HFFc6 (cell line): ENCODE data around the gene EPM2A. TPM values are rescaled to one million over a fixed set of nuclear protein-coding genes. Genes with fewer than 3 reads are reported as not detected.
A peak's percentile ranks its signal among the peaks of the same experiment; 100 is the strongest.

Source experiments
- DNase-seq: peaks from one replicate; pipeline ENCODE4 v3.0.0-alpha.2; 2018
- H3K27ac Mint-ChIP-seq: 2 replicates; pipeline ENCODE4 v1.8.0; 2020; ENCODE audit warnings: mild to moderate bottlenecking, mixed read lengths
- H3K27me3 Mint-ChIP-seq: 2 replicates; pipeline ENCODE4 v1.8.0; 2021; ENCODE audit warnings: mild to moderate bottlenecking, moderate library complexity, mixed read lengths; ENCODE audit not compliant: insufficient read depth
- H3K36me3 Mint-ChIP-seq: 2 replicates; pipeline ENCODE4 v1.8.0; 2021; ENCODE audit warnings: low read depth, mixed read lengths
- H3K4me1 Mint-ChIP-seq: 2 replicates; pipeline ENCODE4 v1.8.0; 2020; ENCODE audit warnings: low read depth, mixed read lengths
- H3K4me3 Mint-ChIP-seq: 2 replicates; pipeline ENCODE4 v1.8.0; 2020; ENCODE audit warnings: mild to moderate bottlenecking, moderate library complexity, mixed read lengths
- H3K9me3 Mint-ChIP-seq: 2 replicates; pipeline ENCODE4 v1.8.0; 2020; ENCODE audit warnings: mild to moderate bottlenecking, mixed read lengths
- CTCF ChIP-seq: fragments of 200-600 bp; sonication (generic); IDR thresholded peaks from 2 replicates; pipeline ENCODE4 v1.5.0; 2021; ENCODE audit warnings: antibody characterized with exemption, mild to moderate bottlenecking
- total RNA-seq, 6 experiments: library from RNA; stranded (reverse); fragmentation: NEBNext Ultra II Directional; extraction: Animal tissue kit (Norgen Biotek cat#: 25700); gene quantifications; 2 replicates in 1 of 6; 3 replicates in 5 of 6; pipeline ENCODE4 v1.2.3, GENCODE V29; 2021

Gene EPM2A
- total RNA-seq, 6 experiments from 2014 or later: 3.1 to 5.5 (median 3.8) TPM

DNA sequence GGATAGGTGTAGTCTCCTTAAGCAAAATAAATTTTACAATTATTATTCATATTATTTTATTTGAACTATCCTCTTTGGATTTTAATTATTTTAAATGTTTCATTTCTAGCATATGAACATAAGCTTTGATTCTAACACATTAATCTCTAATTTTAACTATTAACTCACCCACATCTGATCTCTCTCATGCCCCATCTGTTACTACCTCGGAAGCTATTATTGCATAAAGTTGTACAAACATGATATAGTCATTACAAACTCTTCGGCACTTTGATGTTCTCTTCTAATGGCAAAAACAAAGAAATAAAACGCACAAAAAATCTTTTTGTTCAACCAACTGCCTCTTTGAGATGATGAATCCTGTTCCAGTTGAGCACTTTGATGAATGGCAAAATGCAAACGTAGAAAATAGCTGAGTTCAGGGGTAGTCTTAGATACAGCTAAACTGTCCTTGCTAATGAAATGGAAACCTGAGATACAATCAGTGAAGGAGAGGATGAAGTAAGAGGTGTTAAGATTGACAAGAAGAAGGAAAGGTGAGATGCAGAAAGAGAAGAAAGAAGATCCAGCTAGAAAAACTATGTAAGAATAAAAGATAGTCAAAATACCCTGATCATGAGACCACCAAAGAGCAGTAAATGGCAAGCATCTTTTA lies 41.1 kb downstream of the EPM2A start:
- Mint-ChIP-seq H3K9me3 (peaks cover 9% of the 10 kb centered on the region), H3K27ac (no peak overlapping the region), H3K4me1 (peaks cover 17% of the 10 kb centered on the region), H3K4me3 (no peak overlapping the region), H3K36me3 (peaks cover 30% of the 10 kb centered on the region), H3K27me3 (no peaks in the 10 kb centered on the region)
- TF ChIP-seq CTCF: no peak
- DNase-seq: no peak

- Mint-ChIP-seq H3K27me3 (no peaks in the 10 kb centered on the region), H3K4me1 (peaks cover 19% of the 10 kb centered on the region), H3K9me3 (no peaks in the 10 kb centered on the region), H3K27ac (no peak overlapping the region), H3K36me3 (peaks cover 15% of the 10 kb centered on the region; the same call in 1 of the 2 replicates), H3K4me3 (no peak overlapping the region)
- no peak for TF ChIP-seq CTCF
- no peak for DNase-seq
Measured at GRCh38 chr6:145690969-145691368, 44.4 kb downstream of the EPM2A start.

- Mint-ChIP-seq H3K27me3 (no peaks in the 10 kb centered on the region), H3K4me1 (peaks cover 19% of the 10 kb centered on the region), H3K27ac (no peak overlapping the region), H3K4me3 (no peak overlapping the region), H3K9me3 (no peaks in the 10 kb centered on the region), H3K36me3 (peaks cover 15% of the 10 kb centered on the region; the same call in 1 of the 2 replicates)
- no peak for TF ChIP-seq CTCF
- no peak for DNase-seq
Measured at GRCh38 chr6:145689529-145689928, 45.8 kb downstream of the EPM2A start.

GRCh38 chr6:145688493-145688905 lies 46.8 kb downstream of the EPM2A start:
- Mint-ChIP-seq H3K36me3 (peaks cover 15% of the 10 kb centered on the region; the same call in 1 of the 2 replicates), H3K9me3 (no peaks in the 10 kb centered on the region), H3K27ac (peak overlapping the region; percentile 17), H3K4me1 (peaks cover 19% of the 10 kb centered on the region), H3K27me3 (no peaks in the 10 kb centered on the region), H3K4me3 (peak overlapping the region; percentile 58)
- DNase-seq: peak; percentile 25
- TF ChIP-seq CTCF: no peak

GRCh38 chr6:145685932-145686331 lies 49.4 kb downstream of the EPM2A start:
- Mint-ChIP-seq H3K9me3 (no peaks in the 10 kb centered on the region), H3K27ac (no peak overlapping the region), H3K4me1 (peaks cover 19% of the 10 kb centered on the region), H3K27me3 (no peaks in the 10 kb centered on the region), H3K4me3 (no peak overlapping the region), H3K36me3 (peaks cover 12% of the 10 kb centered on the region)
- TF ChIP-seq CTCF: no peak
- DNase-seq: no peak
